Measurements from ENCODE around the gene SURF2.
"Not testable (repeated sequence)": the region's sequence is repeated elsewhere in the genome, so short reads cannot be mapped to it uniquely, and the experiment has no call there.

SURF2 gene

DNA sequence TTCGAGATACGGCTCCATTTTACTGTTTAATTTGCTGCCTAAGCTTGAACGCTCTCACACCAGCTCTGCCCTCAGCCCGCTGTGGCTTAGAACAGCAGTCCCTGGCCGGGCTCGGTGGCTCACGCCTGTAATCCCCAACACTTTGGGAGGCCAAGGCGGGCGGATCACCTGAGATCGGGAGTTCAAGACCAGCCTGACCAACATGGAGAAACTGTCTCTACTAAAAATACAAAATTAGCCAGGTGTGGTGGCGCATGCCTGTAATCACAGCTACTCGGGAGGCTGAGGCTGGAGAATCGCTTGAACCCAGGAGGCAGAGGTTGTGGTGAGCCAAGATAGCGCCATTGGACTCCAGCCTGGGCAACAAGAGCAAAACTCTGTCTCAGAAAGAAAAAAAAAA lies 20.9 kb downstream of the SURF2 start:
- DNase-seq (ENCODE audit: low spot score), result not testable (repeated sequence)

DNA sequence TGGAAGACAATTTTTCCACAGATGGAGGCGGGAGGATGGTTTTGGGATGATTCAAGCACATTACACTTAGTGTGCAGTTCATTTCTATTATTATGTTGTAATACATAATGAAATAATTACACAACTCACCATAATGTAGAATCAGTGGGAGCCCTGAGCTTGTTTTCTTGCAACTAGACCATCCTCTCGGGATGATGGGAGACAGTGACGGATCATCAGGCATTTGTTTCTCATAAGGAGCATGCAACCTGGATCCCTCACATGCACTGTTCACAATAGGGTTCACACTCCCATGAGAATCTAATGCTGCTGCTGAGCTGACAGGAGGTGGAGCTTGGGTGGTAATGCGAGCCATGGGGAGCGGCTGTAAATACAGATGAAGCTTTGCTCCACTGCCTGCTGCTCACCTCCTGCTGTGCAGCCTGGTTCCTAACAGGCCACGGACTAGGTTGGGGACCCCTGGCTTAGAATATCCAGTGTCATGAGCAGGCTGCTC lies 21.4 kb downstream of the SURF2 start:
- peak; percentile 66 for DNase-seq (ENCODE audit: low spot score)

DNA sequence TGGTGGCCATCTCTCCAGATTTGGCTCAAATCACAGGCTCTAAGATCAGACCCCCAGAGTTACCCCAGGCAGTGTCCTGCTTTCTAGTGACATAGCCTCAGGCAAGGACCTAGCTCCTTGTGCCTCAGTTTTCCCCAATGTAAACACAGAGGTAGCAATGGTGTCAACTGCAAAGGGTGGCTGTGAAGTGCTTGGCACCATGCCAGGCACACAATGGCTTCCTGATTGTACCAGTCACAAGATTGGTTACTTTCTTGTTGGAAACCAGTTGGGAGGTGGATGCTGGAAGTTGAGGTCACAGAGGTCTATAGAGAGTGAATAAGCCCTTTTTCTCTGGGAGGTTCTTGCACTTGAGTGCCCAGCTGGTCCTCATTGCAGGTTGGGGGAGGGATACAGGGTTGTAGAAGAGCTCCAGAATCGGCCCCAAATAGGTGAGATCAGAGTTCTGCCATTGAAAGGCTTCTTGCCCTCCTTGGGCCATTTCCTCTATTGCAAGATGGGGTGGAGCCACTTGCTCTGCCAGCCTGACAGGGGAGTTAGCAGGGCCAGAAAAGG lies 22.1 kb downstream of the SURF2 start:
- no peak for DNase-seq (ENCODE audit: low spot score)

DNA sequence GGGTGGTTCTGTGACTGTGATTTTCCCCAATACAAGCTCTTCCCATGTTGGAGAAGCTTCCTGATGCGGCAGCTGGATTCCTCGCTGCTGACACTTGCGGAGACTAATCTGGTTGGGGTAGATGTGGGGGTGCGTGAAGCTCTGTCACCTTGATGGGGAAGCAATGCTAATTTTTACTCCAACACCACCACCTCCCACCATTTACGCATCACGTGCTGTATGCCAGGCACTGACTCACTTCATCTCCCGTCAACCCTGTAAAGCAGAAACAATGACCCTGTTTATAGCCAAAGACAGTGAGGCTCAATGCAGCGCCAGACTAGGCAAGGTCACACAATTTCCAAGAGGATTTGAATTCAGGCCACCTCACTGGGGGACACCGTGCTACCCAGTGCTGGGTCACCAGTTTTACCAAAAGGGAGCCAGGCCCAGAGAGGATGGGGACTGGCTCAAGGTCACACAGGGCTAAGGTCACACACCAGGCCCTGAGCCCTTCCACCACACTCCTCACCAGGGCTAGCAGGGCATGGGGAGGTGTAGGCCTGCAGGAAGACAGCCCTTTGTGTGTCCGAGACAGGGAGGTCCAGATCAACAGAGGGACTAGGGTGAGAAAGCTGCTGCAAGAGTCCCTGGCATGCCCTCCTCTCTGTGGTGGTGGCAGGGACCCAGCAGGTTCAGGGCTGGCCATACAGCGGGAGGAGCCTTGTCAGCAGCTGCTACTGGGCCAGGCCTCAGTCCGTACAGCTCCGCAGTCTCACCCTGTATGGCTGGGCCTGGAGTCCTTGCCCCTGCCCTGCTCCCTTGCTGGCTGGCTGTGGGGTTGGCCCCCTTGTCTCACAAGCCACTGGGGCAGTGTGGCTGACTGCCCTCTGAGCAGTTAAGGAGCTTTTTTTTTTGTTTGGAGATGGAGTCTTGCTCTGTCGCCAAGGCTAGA lies 23.1 kb downstream of the SURF2 start:
- no peak for DNase-seq (ENCODE audit: low spot score)

DNA sequence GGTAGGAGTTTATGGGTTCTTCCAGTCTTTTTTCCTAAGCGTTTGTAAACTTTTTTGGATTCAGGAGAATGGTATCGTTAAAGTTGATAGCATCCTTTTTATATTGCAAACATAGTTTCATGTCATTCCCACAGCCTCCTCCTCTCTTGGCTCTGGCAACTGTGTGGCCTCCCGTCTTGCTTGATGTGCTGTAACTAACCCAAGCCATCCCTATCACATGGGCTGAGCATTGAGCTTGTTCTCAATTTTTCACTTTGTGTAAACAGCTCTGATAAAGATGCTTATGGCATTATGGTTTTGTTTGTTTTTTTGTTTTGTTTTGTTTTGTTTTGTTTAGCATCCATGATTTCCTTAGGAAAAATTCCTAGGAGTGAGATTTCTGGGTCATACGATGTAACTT lies 24.4 kb downstream of the SURF2 start:
- DNase-seq (ENCODE audit: low spot score), result no peak

DNA sequence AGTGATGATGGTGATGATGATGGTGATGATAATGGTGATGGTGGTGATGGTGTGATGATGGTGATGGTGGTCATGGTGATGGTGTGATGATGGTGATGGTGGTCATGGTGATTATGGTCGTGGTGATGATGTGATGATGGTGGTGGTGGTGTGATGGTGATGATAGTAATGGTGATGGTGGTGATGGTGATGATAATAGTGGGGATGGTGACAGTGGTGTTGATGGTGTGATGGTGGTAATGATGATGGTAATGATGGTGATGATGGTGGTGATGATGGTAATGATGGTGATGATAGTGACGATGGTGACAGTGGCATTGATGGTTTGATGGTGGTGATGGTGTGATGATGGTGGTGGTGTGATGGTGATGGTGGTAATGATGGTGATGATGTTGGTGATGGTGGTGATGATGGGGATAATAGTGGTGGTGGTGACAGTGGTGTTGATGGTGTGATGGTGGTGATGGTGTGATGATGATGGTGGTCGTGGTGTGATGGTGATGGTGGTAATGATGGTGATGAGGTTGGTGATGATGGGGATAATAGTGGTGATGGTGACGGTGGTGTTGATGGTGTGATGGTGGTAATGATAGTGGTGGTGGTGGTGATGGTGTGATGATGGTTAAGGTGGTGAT lies 26.3 kb downstream of the SURF2 start:
- no peak for DNase-seq (ENCODE audit: low spot score)

DNA sequence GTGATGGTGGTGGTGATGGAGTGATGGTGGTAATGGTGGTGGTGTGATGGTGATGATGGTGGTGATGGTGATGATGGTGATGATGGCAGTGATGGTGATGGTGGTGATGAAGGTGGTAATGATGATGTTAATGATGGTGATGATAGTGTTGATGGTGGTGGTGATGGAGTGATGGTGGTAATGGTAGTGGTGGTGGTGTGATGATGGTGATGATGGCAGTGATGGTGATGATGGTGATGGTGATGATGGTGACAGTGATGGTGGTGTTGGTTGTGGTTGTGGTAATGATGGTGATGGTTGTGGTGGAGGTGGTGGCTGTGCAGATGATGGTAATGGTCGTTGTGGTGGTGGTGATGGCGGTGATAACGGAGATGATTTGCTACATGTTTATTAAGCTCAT lies 27.1 kb downstream of the SURF2 start:
- no peak for DNase-seq (ENCODE audit: low spot score)

DNA sequence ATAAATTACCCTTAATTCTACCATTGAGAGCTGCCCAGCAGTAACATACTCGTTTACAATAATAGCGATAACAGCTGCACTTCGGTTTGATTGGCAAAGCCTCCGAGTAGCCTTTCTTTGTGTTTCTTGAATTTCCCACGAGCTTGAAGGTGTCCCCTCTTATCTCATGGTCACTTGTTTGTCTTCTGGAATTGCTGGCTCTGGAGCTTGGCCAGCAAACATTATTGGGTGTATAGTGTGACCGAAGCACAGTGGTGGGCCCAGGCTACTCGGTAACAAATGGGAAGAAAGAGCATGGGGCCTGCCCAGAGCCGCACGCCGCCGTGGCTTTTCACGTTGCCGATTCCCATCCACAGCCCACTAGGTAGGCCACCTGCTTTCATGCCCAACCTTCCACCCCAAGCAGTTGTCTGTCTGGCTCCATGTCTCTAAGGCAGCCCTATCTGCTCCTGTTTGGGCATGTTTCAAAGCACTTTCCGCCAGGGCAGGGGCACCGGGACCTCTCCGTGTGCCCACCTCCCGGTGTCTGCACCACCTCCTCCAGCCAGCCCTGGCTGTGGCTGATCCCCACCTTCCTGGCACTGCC lies 28.5 kb downstream of the SURF2 start:
- no peak for DNase-seq (ENCODE audit: low spot score)

DNA sequence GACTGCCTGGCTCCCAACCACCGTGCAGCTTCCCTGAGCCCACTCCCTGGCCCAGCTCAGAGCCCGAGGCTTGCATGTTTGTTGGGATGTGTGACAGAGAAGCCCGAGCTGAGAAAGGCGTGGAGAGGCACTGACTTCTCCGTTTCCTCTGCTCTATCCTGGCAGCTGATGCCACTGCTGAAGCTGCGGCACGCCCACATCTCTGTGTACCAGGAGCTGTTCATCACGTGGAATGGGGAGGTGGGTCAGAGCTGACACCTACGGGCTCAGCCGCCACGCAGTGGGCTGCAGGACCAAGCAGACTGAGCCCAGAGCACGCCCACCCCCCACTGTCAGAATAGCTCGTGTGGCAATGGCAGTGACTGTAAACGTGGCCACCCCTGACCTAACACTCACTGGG lies 29.1 kb downstream of the SURF2 start:
- no peak for DNase-seq (ENCODE audit: low spot score)

DNA sequence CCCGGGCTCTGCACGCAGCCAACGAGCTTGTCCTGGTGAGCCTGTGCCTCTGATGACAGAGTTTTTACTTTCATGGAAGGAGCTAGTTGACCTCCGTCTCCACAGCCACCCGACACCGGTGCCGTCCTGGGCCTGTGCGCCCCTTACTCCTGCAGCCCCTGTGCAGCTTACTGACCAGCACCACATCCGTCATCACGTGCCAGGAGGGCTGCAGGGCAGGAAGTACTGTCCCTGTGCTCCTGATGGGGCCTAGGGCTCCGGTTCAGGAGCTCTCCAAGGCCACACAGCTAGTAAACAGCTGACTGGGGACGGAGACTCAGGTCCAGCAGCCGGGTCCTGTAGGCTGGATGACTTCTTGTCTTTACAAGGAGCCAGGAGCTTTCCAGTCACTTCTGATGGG lies 30.0 kb downstream of the SURF2 start:
- DNase-seq (ENCODE audit: low spot score), result no peak

DNA sequence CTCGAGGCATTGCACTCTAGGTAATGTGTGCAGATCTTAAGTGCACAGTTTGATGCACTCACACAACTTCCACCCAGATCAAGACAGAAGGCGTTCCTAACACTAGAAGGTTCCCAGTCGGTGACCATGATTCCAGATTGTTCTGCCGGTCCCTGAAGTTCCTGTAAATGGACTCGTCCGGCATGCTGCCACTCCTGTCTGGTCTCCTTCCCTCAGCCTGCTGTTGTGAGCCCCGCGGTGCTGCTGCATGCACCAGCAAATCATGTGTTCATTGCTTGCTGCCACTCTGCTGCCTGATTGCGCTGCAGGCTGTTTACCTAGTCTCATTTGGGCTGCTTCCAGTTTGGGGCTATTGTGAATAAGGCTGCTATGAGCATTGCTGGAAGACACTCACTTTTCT lies 31.3 kb downstream of the SURF2 start:
- DNase-seq (ENCODE audit: low spot score), result no peak

DNA sequence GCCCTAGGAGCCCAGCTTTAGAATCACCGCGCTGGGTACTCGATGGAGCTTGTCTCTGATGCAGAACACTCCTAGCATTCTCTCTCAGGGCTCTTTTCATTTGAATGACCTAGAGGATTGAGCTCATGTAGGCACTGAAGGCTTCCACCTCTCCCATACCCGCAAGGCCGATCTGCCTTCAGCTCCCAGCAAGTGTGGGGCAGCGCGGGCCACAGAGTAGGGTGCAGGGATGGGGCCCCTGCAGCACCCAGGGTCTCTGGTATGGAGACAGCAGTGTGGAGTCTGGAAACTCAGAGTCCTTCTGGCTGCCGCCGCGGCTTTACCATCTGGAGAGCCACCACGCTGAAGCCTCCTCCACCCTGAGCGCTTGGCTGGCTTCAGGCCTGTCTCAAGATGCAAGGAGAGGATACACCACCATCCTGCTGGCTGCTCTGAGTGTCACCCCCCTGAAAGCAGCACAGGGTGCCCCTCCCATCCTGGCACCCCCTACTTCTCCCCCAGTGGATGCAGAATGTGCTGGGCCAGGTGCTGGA lies 32.7 kb downstream of the SURF2 start:
- no peak for DNase-seq (ENCODE audit: low spot score)

DNA sequence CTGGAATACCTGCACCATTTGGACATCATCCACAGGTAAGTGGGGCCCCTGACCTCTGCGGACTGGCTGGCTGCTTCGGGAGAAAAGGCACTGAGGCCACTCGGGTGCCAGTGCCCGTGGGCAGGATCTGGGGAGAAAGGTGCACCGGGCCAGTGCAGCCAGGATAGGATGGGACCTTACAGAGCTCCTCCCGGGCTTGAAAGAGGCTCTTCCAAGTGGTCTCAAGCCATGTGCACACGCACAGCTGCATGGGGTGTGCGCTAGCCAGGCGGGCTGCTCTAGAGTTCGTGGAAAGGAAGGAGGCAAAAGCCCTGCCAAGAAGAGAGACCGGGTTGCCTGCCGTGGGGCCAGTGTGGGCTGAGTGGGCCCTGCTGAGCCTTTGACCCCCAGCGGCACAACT lies 33.2 kb downstream of the SURF2 start:
- no peak for DNase-seq (ENCODE audit: low spot score)

DNA sequence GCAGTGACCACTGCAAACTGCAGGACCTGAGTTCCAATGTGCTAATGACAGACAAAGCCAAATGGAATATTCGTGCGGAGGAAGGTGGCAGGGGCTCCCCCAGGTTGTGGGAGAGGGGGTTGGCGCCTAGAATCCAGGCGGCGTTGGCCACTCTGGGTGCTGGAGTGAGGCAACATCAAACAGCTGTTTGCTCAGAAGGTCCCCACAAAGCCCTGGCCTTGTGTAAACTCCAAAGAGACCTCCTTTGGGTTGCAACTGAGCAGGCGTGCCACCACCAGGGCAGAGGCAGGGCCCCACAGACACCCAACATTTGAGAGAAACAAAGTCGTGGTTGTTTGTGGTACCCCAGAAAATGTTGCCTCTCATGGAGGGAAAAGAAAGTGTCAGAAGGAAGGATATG lies 34.4 kb downstream of the SURF2 start:
- no peak for DNase-seq (ENCODE audit: low spot score)

DNA sequence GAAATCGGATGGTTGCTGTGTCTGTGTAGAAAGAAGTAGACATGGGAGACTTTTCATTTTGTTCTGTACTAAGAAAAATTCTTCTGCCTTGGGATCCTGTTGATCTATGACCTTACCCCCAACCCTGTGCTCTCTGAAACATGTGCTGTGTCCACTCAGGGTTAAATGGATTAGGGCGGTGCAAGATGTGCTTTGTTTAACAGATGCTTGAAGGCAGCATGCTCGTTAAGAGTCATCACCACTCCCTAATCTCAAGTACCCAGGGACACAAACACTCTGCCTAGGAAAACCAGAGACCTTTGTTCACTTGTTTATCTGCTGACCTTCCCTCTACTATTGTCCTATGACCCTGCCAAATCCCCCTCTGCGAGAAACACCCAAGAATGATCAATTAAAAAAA lies 35.1 kb downstream of the SURF2 start:
- not testable (repeated sequence) for DNase-seq (ENCODE audit: low spot score)

DNA sequence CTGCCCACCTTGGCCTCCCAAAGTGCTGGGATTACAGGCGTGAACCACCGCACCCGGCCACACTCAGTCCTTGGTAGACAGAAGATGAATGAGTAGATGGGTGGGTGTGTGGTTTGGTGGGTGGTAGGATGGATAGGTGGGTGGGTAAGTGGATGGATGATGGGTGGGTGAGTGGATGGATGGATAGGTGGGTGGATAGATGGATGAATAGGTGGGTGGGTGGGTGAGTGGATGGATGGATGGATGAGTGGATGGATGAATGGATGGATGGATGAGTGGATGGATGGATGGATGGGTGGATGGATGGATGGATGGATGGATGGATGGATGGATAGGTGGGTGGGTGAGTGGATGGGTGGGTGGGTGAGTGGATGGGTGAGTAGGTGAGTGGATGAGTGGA lies 36.0 kb downstream of the SURF2 start:
- not testable (repeated sequence) for DNase-seq (ENCODE audit: low spot score)

DNA sequence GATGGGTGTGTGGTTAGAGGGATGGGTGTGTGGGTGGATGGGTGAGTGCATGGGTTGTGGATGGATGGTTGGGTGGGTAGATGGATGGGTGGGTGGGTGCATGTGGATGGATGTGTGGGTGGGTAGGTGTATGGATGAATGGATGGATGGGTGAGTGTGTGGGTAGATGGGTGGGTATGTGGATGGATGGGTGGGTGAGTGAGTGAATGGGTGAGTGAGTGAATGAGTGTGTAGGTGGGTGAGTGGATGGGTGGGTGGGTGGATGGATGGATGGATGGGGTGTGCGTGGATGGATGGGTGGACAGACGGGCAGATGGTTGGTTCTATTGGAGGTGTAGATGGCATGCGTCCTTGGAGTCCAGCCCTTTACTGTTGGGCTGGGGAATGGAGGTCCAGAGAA lies 37.0 kb downstream of the SURF2 start:
- DNase-seq (ENCODE audit: low spot score), result no peak

DNA sequence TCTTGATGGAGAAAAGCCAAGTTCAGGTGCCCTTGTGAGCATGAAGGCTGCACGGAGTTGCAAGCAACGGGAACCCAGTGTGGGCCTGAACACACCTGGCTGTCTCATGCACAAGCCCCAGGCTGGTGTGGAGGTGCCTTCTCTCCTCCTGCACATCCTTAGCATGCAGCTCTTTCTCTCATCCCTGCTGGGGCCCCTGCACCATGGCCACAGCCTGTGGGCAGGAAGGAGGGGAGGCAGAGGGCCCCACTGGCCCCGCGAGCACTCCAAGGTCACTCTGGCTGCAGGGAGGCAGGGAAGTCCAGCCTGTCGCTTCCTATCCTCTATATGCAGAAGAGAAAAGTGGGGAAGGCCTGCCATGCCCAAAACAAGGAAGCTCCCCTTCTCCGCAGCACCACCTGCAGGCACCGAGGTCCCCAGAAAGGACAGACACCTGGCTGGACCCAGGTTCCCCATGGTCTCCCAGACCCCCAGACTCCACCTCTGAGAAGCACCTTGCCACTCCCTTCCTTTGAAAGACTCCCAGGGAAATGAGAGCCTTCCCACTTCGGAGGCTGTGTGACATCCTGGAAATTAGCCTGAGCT lies 38.4 kb downstream of the SURF2 start:
- DNase-seq (ENCODE audit: low spot score), result no peak

DNA sequence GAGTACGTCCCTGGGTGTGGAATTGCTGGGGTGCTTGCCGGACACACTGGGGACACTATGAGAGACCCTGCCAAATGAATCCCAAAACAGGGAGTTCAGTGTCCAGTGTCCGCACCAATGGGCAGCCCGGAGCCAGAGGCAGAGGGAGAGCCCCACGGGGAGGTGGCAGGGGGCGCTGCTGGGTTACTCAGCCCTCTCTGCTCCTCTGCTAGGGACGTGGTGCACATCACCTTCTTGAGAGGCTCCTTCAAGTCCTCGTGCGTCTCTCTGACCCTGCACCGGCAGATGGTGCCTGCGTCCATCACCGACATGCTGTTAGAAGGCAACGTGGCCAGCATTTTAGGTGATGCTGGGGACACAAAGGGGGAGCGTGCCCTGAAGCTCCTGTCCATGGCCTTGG lies 40.6 kb downstream of the SURF2 start:
- no peak for DNase-seq (ENCODE audit: low spot score)

DNA sequence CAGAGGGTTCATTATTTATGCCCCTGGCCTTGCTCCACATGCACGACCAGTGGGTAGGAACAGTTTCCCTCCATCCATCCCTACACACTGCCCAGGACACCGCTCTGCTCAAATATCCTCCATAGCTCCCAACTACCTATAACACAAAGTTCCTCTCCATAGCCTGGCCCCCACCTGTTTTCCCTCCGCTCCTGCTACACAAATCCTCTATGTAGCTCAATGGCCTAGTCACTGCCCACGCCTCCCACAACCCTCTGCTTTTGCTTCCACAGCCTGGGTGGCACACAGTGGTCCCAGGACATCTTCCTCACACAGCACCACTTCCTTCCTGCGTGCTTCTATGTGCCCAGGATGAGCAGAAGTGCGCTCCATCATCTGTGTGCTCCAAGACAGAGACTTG lies 41.0 kb downstream of the SURF2 start:
- DNase-seq (ENCODE audit: low spot score), result no peak

DNA sequence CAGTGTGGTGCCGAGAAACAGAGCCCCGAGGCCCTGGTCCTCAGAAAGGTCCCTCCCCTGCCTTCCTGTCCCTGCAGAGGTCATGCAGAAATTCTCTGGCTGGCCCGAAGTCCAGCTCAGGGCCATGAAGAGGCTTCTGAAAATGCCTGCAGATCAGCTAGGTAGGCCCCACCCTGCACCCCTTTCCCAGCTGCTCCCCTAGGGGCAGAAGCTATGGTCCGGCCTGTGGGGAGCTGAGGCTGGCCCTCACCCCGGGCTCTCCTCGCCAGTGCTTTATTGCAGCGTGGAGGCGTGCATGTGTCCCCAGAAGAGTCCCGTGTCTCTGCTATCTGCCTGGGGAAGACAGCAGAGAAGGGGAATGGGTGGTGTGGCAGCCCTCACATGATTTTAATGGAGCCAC lies 41.5 kb downstream of the SURF2 start:
- no peak for DNase-seq (ENCODE audit: low spot score)

DNA sequence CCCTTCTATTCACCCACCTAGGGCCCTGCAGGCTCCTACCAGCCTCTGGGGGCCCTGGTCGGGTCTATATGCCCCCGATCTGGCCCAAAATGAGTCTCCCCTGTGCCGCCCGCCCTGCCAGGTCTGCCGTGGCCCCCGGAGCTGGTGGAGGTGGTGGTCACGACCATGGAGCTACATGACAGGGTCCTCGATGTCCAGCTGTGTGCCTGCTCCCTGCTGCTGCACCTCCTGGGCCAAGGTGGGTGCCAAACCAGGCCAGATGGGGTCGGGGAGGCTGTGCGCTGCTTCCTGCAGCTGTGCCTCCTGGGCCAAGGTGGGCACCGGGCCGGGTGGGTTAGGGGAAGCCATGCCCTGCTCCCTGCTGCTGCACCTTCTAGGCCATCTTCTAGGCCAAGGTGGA lies 43.9 kb downstream of the SURF2 start:
- DNase-seq (ENCODE audit: low spot score), result no peak
